HCT116 (cell line): ENCODE data around the gene TMEM178B. TPM values are rescaled to one million over a fixed set of nuclear protein-coding genes. Genes with fewer than 3 reads are reported as not detected.

ENCODE experiments used
- ATAC-seq: fragments of 200-7000 bp; cut with Tn5 transposase; 2 replicates; pipeline ENCODE4 v1.9.1; 2020; ENCODE audit warnings: mild to moderate bottlenecking, moderate library complexity
- BruUV-seq: library from RNA; stranded (reverse); fragments of 400-500 nt; replicated peaks from 2 replicates; lab custom pipeline; 2021; lab: Mats Ljungman, UMichigan
- CTCF ChIA-PET: fragments of 300-600 bp; sonication (Branson Sonifier 250); formaldehyde crosslinking; loops from one replicate; lab custom pipeline; 2021; ENCODE audit warnings: antibody characterized with exemption; lab: Charles Lee
- POLR2A ChIA-PET: fragments of 300-600, 350-600 bp; sonication (Branson Sonifier 250); formaldehyde crosslinking; loops from one replicate; lab custom pipeline; 2021; ENCODE audit warnings: antibody characterized with exemption; lab: Charles Lee
- RAD21 ChIA-PET, 2 experiments: fragments of 300-600 bp; sonication (Branson Sonifier 250); formaldehyde crosslinking; loops; one replicate each; lab custom pipeline; 2023; ENCODE audit warnings: low total read pairs in 2 of 2; ENCODE audit not compliant: uncharacterized antibody in 2 of 2, unreplicated experiment in 2 of 2, low non-redundant PET in 1 of 2; lab: Charles Lee
- DNase-seq: peaks from one replicate; pipeline ENCODE4 v3.0.0-alpha.2; 2010; ENCODE audit warnings: low read depth, low spot score
- H2AFZ ChIP-seq: fragments of 200-600 bp; shearing (Covaris generic), sonication (generic); 2 replicates; pipeline ENCODE4 v1.6.1; 2017; ENCODE audit warnings: low read depth, mixed run types, mixed read lengths, antibody characterized with exemption, low read length; ENCODE audit not compliant: poor library complexity, severe bottlenecking
- H3K27ac ChIP-seq: 2 replicates; pipeline ENCODE4 v1.5.1; 2012; ENCODE audit warnings: low read depth, low read length
- H3K27me3 ChIP-seq: fragments of 200-600 bp; sonication (generic); 2 replicates; pipeline ENCODE4 v1.6.1; 2016; ENCODE audit warnings: mixed run types, low read length, mixed read lengths; ENCODE audit not compliant: insufficient read depth
- H3K36me3 ChIP-seq, 2 experiments: fragments of 200-500 bp in 1 of 2; fragments of 200-600 bp in 1 of 2; sonication (Bioruptor generic) in 1 of 2; sonication (generic) in 1 of 2; 2 replicates each; pipeline versions ENCODE4 v1.5.1 to v1.6.1; 2014 to 2016; ENCODE audit warnings: low read length in 2 of 2, inconsistent platforms in 1 of 2, mixed read lengths in 1 of 2, mixed run types in 1 of 2; ENCODE audit not compliant: insufficient read depth in 2 of 2, control insufficient read depth in 1 of 2
- H3K4me1 ChIP-seq, 2 experiments: fragments of 200-600 bp in 1 of 2; sonication (generic) in 1 of 2; 2 replicates each; pipeline versions ENCODE4 v1.5.1 to v1.6.1; 2012 to 2017; ENCODE audit warnings: low read length in 2 of 2, inconsistent platforms in 1 of 2, mild to moderate bottlenecking in 1 of 2, mixed read lengths in 1 of 2, mixed run types in 1 of 2, moderate library complexity in 1 of 2; ENCODE audit not compliant: insufficient read depth in 2 of 2, control insufficient read depth in 1 of 2
- H3K4me2 ChIP-seq: fragments of 200-600 bp; sonication (generic); 2 replicates; pipeline ENCODE4 v1.6.1; 2017; ENCODE audit warnings: mixed run types, low read length, mixed read lengths
- H3K4me3 ChIP-seq, 2 experiments: fragments of 200-600 bp in 1 of 2; sonication (generic) in 1 of 2; replicated peaks in 1 of 2; 2 replicates each; pipeline ENCODE4 v1.5.1; 2011 to 2016; ENCODE audit warnings: low read length in 2 of 2, control low read depth in 1 of 2, low read depth in 1 of 2, mild to moderate bottlenecking in 1 of 2, mixed read lengths in 1 of 2, mixed run types in 1 of 2
- H3K79me2 ChIP-seq: fragments of 200-600 bp; sonication (generic); 2 replicates; pipeline ENCODE4 v1.6.1; 2017; ENCODE audit warnings: mild to moderate bottlenecking, mixed run types, low read length, moderate library complexity, mixed read lengths; ENCODE audit not compliant: insufficient read depth
- H3K9ac ChIP-seq: fragments of 200-600 bp; sonication (generic); 2 replicates; pipeline ENCODE4 v1.6.1; 2016; ENCODE audit warnings: low read length, mixed read lengths
- H3K9me2 ChIP-seq: fragments of 200-600 bp; sonication (generic), shearing (Covaris generic); 2 replicates; pipeline ENCODE4 v1.6.1; 2017; ENCODE audit warnings: mixed run types, mild to moderate bottlenecking, moderate library complexity; ENCODE audit not compliant: insufficient read depth
- H3K9me3 ChIP-seq, 2 experiments: fragments of 200-500 bp in 1 of 2; fragments of 200-600 bp in 1 of 2; sonication (Bioruptor generic) in 1 of 2; sonication (generic) in 1 of 2; 2 replicates each; pipeline ENCODE4 v1.6.1; 2014 to 2017; ENCODE audit warnings: low read length in 2 of 2, mixed read lengths in 2 of 2, inconsistent platforms in 1 of 2, low read depth in 1 of 2, mild to moderate bottlenecking in 1 of 2, mixed run types in 1 of 2, moderate library complexity in 1 of 2; ENCODE audit not compliant: control insufficient read depth in 1 of 2, insufficient read depth in 1 of 2
- H4K20me1 ChIP-seq: fragments of 200-600 bp; sonication (generic), shearing (Covaris generic); 2 replicates; pipeline ENCODE4 v1.6.1; 2017; ENCODE audit warnings: mixed run types, mild to moderate bottlenecking, moderate library complexity; ENCODE audit not compliant: insufficient read depth
- CBX3 ChIP-seq: IDR thresholded peaks from 2 replicates; pipeline ENCODE4 v1.6.1; 2012; ENCODE audit warnings: low read depth
- EGR1 ChIP-seq: IDR thresholded peaks from 2 replicates; pipeline ENCODE4 v1.6.1; 2012; ENCODE audit warnings: low read depth
- ELF1 ChIP-seq: IDR thresholded peaks from 2 replicates; pipeline ENCODE4 v1.6.1; 2012; ENCODE audit warnings: low read depth, borderline replicate concordance
- POLR2A ChIP-seq: IDR thresholded peaks from 2 replicates; pipeline ENCODE4 v1.7.0; 2011; ENCODE audit warnings: borderline replicate concordance; ENCODE audit not compliant: insufficient read depth, insufficient read length; ENCODE audit errors: extremely low read depth
- RAD21 ChIP-seq: IDR thresholded peaks from 2 replicates; pipeline ENCODE4 v1.6.1; 2012; ENCODE audit warnings: low read depth, mild to moderate bottlenecking
- SP1 ChIP-seq: IDR thresholded peaks from 2 replicates; pipeline ENCODE4 v1.6.1; 2012; ENCODE audit warnings: low read depth
- YY1 ChIP-seq: IDR thresholded peaks from 2 replicates; pipeline ENCODE4 v1.6.1; 2011; ENCODE audit warnings: low read length, low read depth, moderate library complexity, mild to moderate bottlenecking; ENCODE audit not compliant: insufficient replicate concordance; ENCODE audit errors: extremely low read depth
- intact Hi-C: fragments of 100-400 bp; cut with micrococcal nuclease; formaldehyde crosslinking; loops from 2 replicates; pipeline ENCODE4 v1.10.0; 2022
- total RNA-seq: library from RNA; stranded (reverse); gene quantifications from one replicate; pipeline ENCODE4 v1.2.1, GENCODE V29; 2021; ENCODE audit not compliant: unreplicated experiment
- TF ChIP-seq, protein P1 (sequence below), 3 experiments: fragments of 200-600 bp in 1 of 3; sonication (generic) in 1 of 3; IDR thresholded peaks in 2 of 3; conservative IDR thresholded peaks in 1 of 3; 2 replicates each; pipeline ENCODE4 v1.5.1; 2012 to 2017; ENCODE audit warnings: low read depth in 2 of 3, low read length in 2 of 3, antibody characterized with exemption in 1 of 3, borderline replicate concordance in 1 of 3, control low read depth in 1 of 3, mild to moderate bottlenecking in 1 of 3, mixed read lengths in 1 of 3, mixed run types in 1 of 3, moderate library complexity in 1 of 3; ENCODE audit not compliant: insufficient read depth in 1 of 3

TMEM178B gene
- total RNA-seq, 1 experiment from 2014 or later = 0.02 TPM

- TF ChIP-seq YY1 = no peak
- TF ChIP-seq, protein P1, sequence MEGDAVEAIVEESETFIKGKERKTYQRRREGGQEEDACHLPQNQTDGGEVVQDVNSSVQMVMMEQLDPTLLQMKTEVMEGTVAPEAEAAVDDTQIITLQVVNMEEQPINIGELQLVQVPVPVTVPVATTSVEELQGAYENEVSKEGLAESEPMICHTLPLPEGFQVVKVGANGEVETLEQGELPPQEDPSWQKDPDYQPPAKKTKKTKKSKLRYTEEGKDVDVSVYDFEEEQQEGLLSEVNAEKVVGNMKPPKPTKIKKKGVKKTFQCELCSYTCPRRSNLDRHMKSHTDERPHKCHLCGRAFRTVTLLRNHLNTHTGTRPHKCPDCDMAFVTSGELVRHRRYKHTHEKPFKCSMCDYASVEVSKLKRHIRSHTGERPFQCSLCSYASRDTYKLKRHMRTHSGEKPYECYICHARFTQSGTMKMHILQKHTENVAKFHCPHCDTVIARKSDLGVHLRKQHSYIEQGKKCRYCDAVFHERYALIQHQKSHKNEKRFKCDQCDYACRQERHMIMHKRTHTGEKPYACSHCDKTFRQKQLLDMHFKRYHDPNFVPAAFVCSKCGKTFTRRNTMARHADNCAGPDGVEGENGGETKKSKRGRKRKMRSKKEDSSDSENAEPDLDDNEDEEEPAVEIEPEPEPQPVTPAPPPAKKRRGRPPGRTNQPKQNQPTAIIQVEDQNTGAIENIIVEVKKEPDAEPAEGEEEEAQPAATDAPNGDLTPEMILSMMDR (IDR thresholded peaks at IDR 0.05 in 2 of 3, conservative IDR thresholded peaks at IDR 0.05 in 1 of 3; ENCODE audit: borderline replicate concordance in 1 of 3, insufficient read depth in 1 of 3, low read depth in 2 of 3, low read length in 2 of 3) = no peak
- no peak for TF ChIP-seq EGR1
- TF ChIP-seq SP1 = no peak
- no peak for TF ChIP-seq CBX3
Observed at GRCh38 chr7:141322383-141322782, 248.5 kb downstream of the TMEM178B start (continued).

DNA sequence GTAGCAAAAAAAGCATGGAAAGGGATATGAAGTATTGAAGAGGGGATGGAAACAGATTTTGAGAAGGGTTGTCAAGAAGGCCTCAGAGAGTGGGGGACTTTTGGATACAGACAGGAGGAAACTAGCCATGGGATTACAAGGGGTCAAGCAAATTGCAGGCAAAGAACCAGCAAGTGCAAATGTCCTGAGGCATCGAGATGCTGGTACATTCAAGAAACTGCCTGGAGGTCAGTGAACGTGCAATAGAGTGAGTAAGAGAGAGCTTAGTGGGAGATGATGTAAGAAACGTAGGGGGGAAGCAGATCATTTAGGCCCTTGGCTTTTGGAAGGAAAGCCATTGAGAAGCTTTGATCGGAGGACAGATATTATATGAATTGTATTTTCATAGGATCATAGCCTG, 250.0 kb downstream of the TMEM178B start:
- no peaks in the 10 kb centered on the region for H3K79me2 ChIP-seq
- DNase-seq (no peak), ATAC-seq (no peak)
- ChIA-PET POLR2A (no interaction called here), CTCF (no interaction called here), RAD21 (no interaction called here)
- H3K9ac ChIP-seq = no peak overlapping the region
- H3K27me3 ChIP-seq = peaks cover 26% of the 10 kb centered on the region
- no peak for TF ChIP-seq ELF1
- no peak for TF ChIP-seq POLR2A
- no peak for TF ChIP-seq EGR1
- TF ChIP-seq RAD21 = no peak
- intact Hi-C loops = no loop called here
- no TSS peak for BruUV-seq
- H3K4me3 ChIP-seq = no peak overlapping the region
- H4K20me1 ChIP-seq = no peaks in the 10 kb centered on the region
- H3K9me2 ChIP-seq = no peaks in the 10 kb centered on the region
- no peaks in the 10 kb centered on the region for H3K36me3 ChIP-seq
- no peaks in the 10 kb centered on the region for H3K4me1 ChIP-seq
- H3K27ac ChIP-seq = no peak overlapping the region
- no peak overlapping the region for H3K4me2 ChIP-seq
- H2AFZ ChIP-seq = no peak overlapping the region
- H3K9me3 ChIP-seq = no peaks in the 10 kb centered on the region
